SIG-M5 treated with dmso at 0.1 percent for 504 hours (cell line): ENCODE results near the gene ESRRB.

Experiments
- DNase-seq: peaks from one replicate; lab custom pipeline; 2025; ENCODE audit not compliant: unreplicated experiment; lab: John Stamatoyannopoulos, UW

The ESRRB gene

GRCh38 chr14:76351941-76352340, 24.0 kb upstream of the ESRRB start:
- no peak for DNase-seq

GRCh38 chr14:76352639-76353281, 23.2 kb upstream of the ESRRB start:
- DNase-seq, result peak; percentile 41

DNA sequence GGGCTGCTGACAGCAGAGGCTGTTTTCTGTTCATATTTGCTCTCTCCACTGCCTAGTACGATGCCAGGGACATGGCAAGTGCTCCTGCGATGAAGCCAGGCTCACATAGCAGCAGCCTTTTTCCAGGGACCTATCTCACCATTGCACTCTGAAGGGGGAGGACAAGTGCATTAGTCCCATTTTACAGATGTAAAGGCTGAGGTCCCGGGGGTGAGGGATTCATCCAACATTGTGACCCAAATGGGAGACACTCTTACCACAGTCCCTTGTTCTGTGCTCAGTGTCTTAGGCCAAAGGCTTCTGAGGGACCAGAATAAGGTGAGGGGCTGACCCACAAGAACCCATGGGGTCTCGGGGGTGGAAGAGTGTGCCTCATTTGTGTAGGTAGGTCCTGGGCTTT, 21.6 kb upstream of the ESRRB start:
- no peak for DNase-seq

- DNase-seq, result no peak
These were observed 20.2 kb upstream of the ESRRB start for GRCh38 chr14:76355771-76356170.

DNA sequence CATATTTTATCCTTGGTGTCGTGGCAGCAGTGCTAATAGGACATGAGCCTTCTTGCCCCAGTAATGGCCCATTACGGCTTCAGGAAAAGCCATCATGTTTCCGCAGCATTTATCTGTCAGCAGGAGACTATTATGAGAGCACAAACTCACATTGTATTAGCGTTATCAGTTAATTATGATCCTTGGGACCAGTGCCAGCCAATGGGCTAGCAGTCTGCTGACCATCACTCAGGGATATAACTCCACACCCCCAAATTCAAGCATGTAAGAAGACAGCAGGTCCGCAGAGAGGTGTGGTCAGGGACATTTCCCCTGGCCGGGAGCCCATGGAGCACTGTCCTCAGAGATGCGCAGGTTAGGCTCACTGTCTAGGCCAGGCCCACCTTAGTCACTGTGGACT, 4.9 kb upstream of the ESRRB start:
- DNase-seq, result no peak

DNA sequence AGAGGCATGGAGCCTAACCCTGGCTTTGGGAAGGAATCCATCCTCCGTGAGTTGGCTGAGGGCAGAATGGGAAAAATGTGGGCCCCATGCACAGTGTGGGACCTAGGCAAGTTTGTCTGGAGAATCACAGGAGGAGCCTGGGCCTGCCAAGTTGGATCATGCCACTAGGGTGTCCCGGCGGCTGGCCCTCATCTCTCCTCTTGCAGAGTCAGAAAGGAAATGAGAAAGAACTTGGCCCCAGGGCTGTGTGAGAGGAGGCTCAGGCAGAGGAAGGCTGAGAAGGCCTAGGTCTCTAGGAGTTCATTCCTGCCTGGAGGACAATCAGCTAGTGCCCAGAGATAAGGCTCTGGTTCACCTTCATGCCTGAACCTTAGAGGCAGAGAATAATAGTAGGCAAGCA, 2.5 kb upstream of the ESRRB start:
- DNase-seq, result no peak

GRCh38 chr14:76375484-76375883, 453 bp upstream of the ESRRB start:
- no peak for DNase-seq

- no peak for DNase-seq
These were observed 506 bp downstream of the ESRRB start for GRCh38 chr14:76376409-76376877.

DNA sequence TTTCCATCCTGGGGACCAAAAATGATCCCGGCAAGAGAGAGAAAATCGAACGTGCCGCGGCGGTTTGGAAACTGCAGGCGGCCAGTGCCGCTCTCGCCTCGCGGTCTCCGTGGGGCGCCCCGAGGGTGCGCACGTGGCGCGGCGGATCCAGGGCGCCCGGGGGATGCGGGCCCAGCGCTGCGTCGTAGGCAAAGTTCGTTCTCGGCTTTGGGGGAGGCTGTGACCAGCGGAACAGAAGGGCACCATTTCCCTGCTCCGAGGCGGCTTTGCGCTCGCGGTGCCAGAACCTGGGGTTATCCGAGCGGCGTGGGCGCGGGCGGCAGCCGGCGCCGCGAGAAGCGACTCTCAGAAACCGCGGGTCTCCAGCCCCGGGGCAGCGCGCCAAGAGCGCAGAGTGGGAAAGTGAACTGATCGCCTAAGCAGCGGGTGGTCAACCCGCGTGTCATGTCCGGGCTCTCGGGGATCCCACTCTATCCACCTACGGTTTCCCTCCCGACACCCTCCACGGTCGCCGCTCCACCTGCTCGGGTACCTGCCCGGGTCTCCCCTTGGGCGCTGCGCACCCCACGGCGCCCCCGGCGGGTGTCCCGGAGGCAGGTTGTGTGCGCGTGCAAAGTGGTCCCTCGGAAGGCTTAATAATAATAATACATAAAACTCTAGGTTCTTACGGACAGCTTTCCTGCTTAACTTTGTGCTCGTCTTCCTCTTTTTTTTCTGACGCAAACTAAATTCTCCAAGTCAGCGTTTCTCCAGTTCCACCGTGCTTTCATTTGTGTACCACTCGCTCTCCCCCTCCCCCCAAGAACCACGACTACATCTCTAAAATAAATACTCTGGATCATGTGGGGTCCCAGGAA, 1.2 kb downstream of the ESRRB start:
- DNase-seq, result peak; percentile 31

DNA sequence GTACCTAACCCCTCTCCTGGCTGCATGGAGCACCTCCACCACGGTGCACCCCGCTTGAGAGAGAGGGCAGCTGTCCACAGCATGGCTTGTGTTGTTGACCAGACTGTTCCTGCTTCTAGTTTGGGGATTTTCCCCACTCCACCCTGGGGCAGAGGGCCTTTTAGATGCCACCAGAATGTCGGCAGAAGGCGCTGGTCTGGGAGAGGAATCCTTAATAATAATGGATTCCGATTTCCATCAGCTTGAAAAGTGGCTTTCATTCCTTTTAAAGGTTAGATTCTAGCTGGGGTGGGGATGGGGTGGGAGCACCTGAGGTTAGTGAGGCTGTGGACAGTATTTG, 1.8 kb downstream of the ESRRB start:
- DNase-seq, result no peak

GRCh38 chr14:76380991-76381390, 5.1 kb downstream of the ESRRB start:
- no peak for DNase-seq

DNA sequence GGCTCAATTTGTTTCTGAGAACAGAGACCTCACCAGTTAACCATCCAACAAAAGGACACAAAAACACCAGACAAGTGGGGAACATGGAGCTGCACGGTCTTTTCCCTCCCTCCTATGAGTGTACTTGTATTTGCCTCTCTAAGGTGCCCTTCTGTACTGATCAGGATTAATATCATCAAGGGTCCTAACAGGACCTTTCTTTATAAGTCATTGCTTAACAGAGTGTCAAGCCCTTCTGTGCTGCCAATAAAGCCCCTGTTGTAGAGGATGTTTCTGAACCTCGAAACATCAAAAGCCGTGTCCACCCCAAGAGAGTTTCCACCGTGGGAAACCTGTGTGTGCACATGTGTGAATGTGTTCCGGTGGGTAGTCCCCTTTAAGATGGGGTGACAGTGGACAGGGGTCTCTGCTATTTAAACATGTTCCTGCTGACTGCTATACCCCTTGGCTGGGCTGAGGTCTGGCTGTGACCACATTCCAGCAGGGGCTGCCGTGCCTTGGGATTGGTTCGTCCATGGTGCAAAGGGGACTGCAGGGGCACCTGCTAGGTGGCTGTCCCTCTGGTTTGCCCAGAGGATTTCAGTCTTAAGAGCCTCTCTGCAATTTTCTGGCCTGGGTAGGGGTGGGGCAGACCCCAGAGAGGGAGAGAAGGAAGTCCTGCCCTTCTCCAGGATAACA, 6.0 kb downstream of the ESRRB start:
- no peak for DNase-seq

DNA sequence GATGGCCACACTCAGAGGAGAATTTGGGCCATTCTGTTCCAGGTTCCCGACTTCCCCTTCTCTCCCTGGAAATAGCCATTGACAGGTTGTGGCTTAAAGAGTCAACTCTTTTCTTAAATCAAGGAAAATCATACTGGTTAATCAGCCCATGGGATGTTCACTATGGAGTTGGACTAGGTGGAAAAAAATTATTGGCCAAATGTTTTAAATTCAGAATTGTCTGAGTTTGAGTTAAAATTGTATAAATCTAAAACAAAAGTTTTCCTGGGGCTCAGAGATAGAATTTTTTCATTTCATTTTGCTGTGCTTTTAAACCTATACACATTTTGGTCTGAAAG, 6.5 kb downstream of the ESRRB start:
- DNase-seq, result no peak

GRCh38 chr14:76385435-76385834, 9.5 kb downstream of the ESRRB start:
- DNase-seq, result no peak

DNA sequence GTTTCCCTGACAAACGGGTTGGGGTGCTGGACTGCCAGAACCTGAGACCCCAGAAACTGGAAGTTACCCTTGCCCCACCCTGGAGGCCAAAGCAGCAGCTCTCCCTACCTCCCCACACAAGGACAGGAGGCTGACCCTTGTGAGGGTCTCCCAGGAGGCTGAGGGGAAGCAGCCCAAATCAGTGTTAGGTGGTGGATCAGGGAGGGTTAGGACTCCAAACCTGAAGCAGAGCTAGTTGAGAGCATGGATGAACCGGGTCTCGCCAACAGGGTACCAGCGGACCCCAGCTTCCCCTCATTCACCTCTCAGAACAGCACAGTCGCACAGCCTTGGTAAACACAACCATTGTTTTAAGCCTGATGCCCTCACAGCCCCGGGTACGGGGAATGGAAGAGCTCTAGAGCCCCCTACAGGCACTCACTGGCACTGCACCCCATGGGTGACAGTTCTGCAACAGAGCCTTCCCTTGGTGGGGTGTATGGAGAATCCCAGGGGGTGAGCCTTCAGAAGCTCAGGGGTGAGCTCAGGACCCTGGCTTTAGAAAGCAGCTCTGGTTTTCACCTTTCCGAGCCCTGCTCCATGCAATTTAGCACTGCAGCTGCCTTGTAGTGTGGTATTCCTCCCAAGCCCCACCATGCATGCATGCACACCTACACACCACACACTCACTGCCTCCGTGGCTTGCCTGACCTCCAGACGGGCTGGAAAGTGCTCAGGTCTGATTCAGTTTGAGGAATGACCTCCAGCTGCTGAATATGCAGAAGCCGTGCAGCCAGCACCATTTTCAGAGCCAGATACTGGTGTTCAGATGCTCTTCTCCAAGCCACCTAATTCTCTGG, 11.2 kb downstream of the ESRRB start:
- DNase-seq, result peak; percentile 60

- no peak for DNase-seq
These were observed 13.9 kb downstream of the ESRRB start for GRCh38 chr14:76389841-76390240.

GRCh38 chr14:76390621-76391020, 14.7 kb downstream of the ESRRB start:
- no peak for DNase-seq

DNA sequence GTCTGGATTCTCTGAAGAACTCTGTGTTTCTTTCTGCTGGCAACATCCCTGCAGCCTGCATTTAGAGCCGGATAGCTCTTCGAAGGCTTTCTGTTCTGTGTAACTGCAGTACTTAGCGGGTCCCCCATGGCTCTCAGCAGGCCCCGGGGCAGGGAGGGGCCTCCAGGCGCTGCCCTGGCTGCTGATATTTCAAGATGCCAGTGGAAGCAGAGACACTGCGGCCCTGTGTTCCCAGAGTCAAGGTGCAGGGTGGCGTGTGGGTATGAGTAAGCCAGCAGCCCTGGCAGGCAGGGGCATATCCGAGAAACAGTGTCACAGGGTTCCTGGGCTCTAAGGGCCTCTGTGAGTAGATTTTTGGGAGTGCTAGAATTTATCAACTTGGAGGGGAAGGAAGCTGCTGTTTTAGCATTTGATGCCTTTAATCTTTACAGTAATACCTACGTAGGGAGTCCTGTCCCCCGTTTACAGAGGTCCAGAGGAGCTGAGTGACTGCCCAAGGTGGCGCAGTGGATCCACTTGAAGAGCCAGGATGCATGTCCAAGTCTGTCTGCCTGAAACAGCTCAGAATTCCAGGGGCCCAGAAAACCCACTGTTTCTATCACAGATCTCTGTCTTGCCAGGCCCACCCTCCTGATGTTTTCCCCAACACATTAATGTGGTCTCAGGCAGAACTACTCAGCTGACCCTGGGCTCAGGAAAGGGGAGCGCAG, 16.2 kb downstream of the ESRRB start:
- DNase-seq, result no peak

DNA sequence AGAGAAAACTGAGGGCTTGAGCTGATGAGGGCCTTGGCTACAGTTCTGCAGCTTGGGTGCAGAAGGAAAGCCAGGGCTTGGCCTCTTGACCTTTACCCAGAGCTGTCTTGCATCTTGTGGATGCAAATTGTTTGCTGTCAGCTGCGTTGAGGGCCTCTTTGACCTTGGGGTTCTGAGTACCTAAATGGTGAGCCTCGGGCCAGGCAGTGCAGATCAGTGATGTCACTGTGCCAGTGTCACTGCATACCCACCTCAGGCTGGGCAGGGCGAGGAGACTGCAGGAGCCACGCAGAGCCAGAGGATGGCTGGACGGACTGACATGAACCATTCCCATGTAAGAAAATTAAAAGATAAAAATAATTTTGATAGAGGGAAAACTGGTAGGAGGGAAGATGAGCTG, 18.6 kb downstream of the ESRRB start:
- DNase-seq, result no peak

DNA sequence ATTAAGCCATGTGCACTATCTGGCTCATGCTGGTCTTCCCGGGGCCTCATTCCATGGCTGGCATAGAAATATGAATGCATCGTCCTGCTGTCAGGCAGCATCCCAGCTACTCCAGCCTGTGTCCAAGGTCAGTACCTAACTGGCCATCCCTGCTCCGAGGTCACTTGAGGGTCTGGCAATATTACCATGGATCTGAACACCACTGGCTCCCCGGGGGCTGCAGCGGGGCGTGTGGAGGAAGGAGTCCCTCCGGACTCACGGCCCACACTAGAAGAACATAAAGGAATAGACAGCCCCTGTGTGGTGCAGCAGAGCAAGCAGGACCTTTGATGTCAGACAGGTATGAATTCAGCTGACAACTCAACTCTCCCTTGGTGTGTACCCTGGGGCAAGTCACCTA, 19.2 kb downstream of the ESRRB start:
- DNase-seq, result no peak

DNA sequence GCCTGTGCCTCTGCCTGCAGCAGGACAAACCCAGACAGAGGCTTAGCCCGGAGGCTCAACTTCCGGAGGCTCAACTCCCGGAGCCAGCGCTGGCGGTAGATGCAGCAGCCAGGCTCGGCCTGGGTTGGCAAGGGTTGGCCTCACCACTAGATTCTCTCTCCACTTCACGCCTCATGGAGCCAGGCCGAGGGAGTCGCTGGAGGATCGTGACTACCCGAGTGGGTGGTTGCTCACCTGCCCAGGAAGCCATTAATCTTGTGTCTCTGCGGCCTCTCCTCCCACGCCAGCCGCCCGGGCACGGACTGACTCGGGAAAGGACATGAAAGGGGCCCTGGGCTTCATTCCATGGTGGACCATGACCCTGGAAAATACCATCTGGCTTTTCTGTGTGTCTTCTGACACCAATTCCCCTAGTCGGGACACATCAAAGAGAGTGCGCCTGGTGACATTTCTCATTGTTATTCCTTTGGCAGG, 20.8 kb downstream of the ESRRB start:
- DNase-seq, result no peak
